HS-27A (cell line): ENCODE measurements around the gene WDR7.
A peak's percentile ranks its signal among the peaks of the same experiment; 100 is the strongest.

Source experiments
- DNase-seq: peaks from one replicate; pipeline ENCODE4 v3.0.0-alpha.2; 2012; ENCODE audit warnings: low read depth, missing footprints

The WDR7 gene

DNA sequence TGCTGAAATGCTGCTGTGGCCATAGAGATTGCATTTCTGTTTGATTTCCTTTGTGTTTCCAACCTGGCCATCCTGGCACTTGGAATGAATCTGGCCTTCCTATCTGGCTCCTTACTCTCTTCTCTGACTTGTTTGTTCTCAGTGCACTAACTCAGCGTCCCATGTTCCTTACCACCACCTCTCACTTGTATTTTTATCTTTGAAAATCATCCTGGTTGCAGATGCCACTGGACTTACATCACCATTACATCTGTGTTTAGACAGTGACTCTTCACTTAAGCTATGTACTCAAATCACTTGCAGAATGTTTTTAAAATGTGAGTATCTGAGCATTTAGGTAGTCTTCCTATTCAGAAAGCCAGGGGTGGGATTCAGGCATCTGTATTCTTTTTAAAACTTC lies 239.5 kb downstream of the WDR7 start:
- DNase-seq, result peak; percentile 77

DNA sequence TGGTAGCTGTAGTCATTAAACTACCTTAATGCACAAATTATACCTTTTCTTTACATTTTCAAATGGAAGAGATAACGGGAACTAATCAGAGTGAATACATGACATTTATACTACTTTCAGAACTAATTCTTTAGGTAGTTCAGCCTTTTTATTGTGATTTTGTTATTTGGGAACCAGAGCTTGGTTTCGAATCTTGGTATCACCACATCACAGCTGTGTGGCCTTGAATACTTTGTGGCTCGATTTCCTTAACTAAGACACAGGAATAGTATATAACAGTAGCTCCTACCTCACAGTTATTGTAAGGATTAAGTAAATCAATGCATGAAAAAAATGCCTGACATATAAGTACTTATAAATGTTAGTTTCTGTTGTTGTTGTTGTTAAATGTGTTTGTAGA lies 240.0 kb downstream of the WDR7 start:
- peak; percentile 15 for DNase-seq

DNA sequence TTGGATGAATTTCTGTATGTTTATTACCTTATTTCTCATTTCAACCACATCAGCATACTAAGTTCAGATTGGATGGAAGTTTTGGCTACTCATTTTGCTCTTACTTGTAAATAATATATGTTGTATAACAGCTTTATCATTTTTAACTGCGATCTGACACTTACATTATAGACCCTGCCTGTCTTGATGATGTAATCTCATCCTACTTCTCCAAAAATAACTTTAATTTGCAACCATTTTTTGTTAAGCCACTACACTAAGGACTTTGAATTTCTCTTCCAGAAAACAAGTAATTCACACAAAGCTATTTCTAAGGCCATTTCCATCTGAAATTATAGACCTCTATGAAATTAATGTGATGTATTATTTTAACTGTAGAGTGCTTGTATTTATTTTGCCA lies 240.7 kb downstream of the WDR7 start:
- no peak for DNase-seq

DNA sequence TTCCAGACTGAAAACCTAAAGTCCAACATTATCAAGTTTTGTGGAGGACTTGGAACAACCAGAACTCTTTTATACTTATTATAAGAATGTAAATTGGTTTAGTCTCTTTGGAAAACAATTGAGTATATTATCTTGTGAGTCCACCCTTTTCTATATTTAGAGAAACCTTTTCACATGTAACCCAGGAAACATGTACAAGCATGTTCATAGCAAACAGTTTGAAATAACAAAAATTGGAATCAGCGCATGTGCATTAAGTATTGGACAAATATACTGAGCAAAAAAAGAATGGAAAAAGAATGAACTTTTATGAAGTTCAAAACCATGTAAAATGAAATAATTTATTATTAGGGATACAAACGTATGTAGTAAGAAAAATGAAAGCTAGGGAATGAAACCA lies 246.0 kb downstream of the WDR7 start:
- no peak for DNase-seq

DNA sequence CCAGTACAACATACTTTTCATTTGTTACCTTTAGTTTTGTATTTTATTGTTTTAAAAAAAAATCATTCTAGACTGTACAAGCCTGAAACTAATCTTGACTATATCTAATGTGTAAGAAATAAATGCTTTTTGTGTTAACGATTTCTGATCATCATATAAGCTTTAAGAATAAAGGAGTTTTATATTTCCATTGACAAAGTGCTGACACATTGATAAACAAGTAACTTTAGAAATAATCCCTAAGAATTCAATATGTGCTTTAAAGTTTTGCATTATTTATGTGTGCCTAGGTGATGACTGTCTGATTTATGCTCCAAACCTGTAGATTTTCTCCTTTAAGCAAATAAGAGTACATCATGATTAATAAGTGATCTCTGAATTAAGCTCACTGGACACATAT lies 248.5 kb downstream of the WDR7 start:
- DNase-seq, result no peak

DNA sequence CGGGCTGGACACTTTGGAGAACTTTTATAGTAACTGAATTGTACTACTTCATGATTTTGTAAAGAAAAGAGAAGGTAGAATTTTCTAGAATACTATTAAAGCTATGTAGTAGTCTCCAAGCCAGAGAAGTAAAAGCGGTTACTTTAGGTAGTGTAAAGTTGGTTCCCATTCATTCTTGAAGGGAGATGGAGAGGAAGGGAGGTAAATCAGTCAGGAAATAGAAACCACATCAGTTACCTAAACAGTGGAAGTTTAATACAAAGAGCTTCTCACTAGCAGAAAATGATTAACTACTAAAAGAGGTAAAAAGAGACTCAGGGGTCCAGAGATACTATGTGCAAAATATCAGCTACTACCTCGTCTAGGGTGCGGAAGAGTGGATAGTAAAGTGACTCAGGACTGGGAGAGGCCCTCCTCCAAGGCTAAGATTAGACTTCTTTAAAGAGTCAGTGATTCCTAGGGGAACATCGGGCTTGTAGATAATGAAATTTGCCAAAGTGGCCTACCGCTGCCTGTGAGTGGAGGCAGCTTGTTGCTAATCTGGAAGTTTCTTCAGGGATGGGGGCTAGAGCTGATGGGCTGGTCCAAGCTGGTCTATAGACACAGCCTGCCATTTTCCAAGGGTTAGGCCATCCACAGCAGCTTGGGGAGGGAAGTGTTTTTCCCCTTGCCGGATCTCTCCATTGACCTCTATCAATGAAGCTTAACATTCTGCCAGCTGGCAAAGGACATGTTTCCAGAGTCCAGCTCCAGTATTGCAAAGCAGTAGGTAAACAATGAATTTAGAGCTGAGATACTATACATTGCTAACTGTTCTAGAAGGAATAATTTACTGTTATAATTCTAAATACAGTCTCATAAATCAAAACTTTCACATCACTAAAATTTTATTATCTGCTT lies 249.3 kb downstream of the WDR7 start:
- DNase-seq, result no peak

DNA sequence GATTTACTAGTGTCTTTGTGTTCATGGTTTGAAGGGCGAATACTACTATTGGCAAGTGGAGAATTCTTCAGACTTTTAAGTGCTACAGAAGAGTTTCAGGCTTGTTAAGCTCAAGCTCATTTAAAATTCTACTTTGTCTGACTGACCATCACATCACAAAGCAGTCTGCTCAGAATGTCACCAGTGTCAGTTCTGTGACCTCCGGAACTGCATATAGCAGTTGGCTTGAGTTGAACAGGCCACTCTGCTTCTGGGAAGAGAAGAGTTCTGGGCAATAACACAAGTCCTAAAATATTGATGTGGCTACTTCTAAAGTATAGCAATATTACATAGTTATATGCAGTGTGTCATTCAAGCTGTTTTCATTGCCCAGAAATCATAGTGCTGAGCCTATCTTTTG lies 250.8 kb downstream of the WDR7 start:
- DNase-seq, result no peak

DNA sequence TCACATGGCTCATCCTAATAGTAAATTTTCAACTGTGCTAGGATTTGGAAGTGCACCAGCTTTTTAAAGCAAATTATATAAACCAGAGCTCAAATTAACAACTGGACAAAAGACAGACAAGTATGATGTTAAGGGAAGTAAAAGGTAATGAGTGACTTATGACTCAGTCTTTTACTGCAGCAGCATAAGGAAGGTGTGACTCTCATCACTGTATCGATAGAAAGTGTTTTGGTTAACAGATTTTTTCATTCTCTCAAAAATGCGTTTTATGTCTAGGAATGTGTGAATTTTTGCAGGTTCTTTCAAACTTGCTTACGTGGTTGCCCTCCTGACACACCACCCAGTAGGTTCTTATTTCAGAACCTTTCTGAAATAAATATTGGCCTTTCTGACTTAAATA lies 251.5 kb downstream of the WDR7 start:
- DNase-seq, result no peak

DNA sequence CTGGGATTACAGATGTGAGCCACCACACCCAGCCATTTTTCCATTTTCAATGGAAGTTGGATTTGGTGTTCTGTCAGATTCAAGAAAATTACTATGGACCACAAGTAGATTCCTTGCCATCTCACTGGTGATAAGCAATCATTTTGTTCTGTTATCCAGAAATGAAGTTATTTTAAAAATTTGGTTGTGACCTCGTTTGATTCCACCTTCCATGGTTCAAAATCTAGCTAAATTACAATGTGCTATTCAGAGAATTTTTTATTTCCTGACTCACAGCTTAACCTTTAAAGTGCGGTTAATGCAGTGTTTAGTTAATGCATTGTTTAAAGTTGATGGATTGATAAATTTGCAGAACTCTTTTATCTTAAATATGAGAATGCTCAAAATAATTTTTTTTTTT lies 252.5 kb downstream of the WDR7 start:
- peak; percentile 62 for DNase-seq

DNA sequence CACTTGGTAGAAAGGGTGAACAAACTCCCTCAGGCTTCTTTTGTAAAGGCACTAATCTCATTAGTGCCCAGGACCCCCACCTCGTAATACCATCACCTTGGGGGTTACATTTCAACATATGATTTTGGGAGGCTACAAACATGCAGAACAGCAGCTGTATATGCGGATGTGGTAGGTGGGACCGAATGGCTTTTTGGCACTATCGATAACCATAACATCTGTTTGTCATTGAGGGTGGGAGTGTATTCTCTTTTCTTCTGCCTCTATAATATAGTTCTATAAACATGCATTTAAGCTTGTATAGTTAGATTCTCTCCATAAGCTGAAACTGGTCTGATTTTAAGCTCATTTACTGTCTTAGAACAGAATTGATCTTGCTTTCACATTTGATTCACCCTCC lies 256.6 kb downstream of the WDR7 start:
- no peak for DNase-seq

DNA sequence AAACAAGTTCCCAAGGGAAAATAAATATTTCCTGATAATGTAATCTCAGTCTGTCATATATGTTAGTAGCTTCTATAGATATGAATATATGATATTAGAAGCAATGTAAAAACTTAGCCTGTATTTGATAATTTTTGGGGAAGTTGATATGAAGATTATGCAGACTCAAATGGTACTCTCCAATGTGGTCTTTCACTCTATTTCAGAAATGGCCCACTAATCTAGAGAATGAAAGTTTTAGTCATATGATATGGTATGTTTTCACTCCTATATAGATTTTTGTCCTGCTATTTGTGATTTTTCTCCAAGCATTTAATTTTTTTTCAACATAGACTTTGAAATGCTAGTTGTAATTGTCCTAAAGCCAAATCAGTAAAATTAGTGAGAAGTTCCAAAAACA lies 259.1 kb downstream of the WDR7 start:
- DNase-seq, result no peak

DNA sequence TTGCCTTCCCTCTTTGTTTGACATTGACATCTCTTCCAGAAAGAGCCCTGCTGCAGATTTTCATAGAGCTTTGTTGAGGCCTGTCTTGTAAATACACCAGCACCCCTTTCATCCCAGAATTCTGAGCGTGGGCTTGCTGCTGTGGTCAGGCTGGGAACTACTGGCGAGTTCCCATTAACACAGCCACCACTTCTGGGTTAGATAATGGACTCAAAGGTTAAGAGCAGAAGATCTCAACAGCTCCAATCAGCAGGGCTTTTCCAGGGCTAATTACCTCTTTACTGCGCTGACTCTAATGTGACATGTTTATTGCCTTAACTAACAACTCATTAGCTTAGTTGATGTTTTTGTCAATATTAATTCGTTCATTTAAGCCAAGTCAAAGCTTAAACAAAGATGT lies 259.8 kb downstream of the WDR7 start:
- no peak for DNase-seq

DNA sequence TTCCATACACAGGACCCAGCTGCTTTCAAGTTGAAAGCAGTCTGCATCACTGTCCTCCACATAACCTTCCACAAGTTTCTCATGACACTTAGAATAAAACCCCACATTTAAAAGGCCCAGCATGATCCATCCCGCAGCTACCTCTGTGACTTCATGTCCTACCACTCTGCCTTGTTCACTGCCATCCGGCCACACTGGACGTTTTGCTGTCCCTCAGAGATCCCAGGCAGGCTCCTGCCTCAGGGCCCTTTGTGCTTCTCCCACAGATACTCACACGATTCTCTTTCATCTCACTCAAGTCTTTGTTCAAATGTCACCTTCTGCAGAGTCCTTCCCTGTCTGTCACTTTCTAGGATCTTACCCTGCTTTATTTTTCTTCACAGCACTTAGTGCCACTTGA lies 262.8 kb downstream of the WDR7 start:
- DNase-seq, result no peak

DNA sequence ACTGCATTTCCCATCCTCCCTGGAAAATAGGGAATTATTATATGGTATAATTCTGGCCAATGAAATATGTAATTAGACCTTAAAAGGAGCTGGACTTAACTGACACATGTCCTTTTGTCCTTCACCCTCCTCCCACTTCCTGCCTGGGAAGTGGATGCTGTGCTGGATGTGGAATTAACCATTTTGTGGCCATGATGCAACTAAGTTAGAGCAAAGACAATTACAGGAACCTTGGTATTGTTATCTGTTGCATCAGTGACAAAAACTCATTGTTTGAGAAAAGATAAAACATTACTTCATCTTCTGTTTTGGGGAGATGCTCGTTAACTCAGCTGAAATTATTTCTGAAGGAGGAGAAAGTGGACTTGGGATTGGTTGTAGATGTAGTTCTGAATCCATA lies 268.0 kb downstream of the WDR7 start:
- no peak for DNase-seq

DNA sequence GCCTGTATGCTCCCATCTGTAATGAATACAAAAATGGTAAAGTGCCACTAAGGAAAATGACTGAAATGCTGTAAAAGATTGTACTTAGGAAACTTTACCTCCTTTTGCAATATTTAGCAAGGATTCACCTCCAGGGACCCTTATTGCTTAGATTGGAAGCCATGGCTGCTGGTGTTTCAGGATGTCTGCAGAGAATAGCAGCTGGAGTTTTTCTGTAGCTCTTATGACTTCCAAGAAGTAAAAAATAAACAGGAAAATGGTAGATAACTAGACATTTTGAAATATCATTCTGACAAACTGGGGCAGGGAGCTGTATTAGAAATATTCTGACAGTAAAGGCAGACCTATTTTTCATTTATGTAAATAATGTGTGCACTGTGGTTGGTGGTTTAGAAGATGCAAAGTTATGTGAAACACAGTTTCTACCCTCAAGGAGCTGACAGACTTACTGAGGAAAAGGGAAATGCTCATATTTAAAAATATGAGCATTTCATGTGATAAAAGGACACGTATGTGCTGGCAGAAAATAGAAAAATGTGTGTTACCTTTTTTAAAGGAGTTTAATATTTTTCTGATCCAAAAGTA lies 270.8 kb downstream of the WDR7 start:
- DNase-seq, result no peak

DNA sequence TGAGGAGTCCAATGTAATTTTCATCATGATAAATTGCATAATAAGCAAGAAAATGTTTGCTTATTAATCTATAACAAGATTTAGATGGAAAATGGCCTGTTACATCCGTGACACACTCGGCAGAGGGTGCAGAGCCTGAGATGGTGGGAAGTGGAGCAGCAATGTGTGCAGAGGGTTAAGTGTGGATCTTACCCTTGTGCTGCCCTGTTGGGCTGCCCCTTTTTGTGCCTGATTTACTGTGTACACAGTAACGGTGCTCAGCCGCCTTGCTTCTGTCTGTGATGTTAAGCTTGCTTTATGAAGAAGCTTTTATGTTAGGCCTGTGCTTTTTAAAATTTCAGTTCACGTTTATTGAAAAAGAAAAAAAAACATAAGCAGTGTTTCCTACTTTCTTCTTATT lies 275.6 kb downstream of the WDR7 start:
- DNase-seq, result no peak

DNA sequence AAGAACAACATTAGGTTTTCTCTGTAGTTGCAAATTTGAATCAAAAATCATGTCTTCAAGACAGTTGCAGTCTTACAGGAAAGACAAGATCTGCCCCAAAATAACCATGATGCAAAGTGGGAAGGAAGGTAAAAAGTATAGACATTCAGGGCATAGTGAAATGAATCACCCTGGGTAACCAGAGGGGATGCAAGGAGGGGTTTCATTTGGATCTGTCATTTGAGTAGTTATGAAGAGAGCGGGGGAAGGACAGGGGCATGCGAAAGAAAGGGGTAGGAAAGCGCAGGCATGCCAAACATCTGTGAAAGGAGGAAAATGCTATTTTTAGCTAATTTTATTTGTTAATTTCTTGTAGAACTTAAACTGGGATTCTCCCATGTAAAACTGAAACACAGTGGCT lies 276.6 kb downstream of the WDR7 start:
- no peak for DNase-seq

DNA sequence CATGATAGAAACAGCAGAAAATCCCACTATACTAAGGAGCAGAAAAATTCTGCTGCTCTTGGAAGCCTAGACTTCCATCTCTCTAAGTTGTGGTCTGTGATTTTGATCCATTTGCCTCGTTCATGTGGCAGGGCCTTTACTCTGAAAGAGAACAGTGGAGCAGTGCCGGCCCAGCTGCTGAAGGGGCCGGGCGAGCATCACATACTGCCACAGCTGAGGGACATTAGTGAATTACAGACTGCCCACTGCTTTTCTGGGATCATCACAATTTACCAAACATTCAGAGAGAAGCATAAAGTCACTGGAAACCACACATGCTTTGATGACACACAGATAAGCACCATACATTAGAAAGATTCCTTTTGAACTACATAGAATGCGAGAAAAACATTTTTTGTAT lies 278.7 kb downstream of the WDR7 start:
- DNase-seq, result no peak

DNA sequence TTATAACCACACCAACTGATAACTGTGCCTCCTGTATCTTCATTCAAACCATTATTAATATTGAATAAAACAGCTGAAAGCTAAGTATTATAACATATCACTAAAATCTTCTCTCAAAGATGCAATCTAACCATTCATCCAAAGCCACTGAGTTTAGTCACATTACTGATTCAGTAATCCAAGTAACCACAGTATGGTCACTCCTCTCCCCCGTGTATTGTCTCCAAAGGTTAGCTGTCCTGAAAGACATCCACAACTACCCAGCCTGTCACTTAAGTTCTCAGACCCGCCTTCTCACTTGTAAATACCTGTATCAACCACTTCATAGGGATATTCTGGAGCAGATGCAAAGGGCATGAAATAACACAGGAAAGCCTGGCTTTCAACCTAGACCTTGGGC lies 282.3 kb downstream of the WDR7 start:
- DNase-seq, result no peak

DNA sequence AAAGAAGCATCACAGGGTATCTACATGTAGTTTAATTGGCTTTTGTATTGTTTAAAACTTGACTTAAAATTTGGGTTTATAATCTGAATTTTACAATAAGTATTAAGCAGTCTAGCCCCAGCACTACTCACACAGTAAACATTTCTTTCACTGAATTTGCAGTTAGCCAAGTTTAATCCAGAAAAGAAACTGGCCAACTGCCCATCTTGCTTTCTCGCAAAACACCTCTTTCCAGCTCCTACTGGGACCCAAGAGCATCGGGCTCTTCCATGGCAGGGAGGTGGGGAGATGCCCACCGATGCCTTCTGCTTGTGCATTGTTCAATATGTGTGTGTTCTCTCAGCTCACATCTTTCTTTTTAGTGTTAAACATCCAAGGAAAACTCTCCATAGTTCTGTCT lies 283.0 kb downstream of the WDR7 start:
- DNase-seq, result no peak

DNA sequence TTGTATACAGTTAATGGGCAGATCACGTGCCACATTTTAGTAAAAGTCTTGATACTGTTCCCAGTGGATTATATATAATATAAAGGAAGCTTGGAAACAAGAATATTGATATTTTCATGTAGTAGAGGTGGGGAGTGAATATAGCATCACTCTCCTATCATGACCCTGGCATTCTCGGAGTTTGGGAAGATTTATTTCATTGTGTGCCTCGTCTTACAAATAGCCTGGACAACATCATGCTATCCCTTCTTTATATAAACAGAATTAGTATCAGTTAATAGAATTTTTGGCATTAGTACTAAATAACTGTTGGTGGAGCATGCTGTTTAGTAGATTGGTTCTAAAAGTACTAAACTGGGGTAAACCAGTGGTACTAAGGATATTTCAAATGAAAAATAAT lies 283.7 kb downstream of the WDR7 start:
- DNase-seq, result no peak

DNA sequence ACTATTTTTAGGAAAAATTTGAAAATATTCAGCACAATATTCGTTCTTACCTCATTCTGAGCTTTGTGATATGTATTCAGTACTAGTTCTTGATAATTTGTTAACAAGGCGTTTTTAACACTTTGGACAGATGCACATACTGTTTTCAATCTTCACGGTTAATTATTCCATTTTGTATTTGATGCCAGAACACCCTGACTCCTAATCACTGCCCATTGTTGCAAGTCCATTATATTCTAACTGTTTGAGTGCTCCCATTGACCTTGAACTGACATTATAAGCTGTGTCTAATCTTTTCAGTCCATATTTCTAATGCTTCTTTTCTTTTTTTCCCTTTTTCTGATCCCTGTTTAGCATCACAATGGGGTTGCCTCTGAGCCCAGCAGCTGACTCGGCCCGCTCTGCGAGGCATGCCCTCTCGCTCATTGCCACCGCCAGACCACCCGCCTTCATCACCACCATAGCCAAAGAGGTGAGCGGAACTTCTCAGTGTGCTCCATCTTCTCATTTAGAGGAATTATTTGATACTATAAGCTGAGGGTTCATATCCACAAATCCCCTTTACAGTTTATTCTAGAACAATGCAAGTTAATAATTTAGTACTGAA lies 284.4 kb downstream of the WDR7 start:
- no peak for DNase-seq

DNA sequence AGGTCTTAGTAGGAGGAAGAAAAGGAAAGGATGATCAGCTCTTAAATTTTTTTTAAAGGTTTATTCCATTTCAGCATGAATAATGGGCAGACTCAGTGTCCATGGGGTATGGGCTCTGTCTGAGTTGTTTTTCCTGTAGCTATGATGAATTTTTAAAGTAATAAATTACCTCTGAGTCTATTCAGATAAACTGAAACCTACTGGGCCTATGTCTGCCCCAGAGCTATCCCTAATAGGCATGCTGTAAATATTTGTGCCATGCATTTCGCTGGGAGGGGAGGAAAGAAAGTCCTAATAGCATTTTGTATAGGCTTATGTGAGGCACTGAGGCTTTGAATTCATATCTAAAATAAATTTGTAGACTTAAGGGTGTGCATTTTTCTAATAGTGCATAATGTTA lies 285.3 kb downstream of the WDR7 start:
- DNase-seq, result no peak
